ENCODE results near the gene CADM2.

CADM2 gene

GRCh38 chr3:84984429-84984828, 25.6 kb downstream of the CADM2 start:
- DNase-seq (ENCODE audit: low read depth in 2 of 2) = no peak

DNA sequence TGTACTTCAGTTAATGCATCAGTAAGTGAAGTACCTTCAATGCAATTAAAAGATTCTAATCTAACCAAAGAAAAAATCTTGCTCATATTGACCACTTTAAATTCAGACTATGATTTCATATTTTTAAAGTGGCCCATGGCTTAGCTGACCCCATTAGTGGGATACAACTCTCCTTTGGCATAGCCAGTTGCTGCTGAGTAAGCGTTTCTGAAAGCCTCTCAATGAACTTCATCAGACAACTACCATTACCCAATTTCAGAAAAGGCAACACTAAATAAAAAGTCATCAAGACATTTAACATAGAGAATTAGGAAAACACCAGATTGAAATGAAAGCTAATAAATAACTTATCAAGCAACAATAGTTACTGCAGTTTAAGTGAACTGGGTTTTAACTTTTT, 27.0 kb downstream of the CADM2 start:
- no peak for DNase-seq (ENCODE audit: low read depth in 2 of 2)

DNA sequence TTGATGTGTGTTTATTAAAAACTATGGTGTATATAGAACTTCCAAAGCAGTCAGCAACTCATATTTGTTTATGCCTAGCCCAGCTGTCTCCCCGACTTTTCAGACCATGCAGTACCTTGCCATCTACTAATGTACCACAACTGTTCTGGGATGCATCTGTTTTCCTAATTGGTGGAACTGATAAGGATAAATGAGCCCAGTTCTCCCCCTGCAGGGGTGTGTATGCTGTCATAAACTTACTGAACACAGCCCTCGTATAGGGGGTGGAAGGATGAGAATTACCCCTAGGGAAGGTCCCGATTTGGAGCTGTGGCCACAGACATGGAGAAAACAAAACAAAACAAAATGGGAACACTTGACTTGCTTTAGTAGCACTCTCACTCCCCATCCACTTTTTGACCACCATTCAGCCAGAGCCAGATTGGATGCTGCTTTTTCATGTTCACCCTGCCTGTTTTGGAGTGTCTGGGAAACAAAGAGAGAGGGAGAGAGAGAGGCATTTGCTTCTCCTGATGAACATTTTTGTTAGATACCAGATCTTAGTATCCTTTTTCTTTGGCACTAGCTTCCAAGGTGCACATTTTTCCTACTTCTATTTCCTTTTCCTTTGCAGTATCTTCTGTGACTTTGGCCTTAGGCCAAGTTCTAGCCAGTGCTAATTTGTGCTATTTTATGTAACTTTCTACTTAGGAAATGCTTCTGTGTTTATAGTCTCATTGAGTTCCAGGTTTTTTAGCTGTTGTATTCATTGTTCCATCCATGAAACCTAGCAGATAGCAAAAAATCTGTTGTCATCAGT, 29.1 kb downstream of the CADM2 start:
- no peak for DNase-seq (ENCODE audit: low read depth in 2 of 2)

GRCh38 chr3:84989102-84989501, 30.3 kb downstream of the CADM2 start:
- no peak for DNase-seq (ENCODE audit: low read depth in 2 of 2)

DNA sequence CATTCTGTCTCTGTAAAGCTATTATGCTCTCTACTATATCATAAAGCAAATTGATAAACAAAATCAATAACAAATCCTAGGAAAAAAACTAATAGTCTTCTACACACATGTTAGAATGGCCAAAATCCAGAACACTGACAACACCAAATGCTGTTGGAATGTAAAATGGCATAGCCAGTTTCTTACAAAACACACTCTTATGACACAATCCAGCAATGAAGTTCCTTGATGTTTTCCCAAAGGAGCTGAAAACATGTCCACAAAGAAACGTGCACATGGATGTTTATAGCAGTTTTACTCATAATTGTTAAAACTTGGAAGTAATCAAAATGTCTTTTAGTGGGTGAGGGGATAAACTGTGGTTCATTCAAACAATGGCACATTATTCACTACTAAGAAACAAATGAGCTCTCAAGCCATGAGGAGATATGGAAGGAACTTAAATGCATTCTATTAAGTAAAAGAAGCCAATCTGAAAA, 32.7 kb downstream of the CADM2 start:
- no peak for DNase-seq (ENCODE audit: low read depth in 2 of 2)

- DNase-seq (ENCODE audit: low read depth in 2 of 2) = no peak
Observed at GRCh38 chr3:84993956-84994355, 35.2 kb downstream of the CADM2 start.

DNA sequence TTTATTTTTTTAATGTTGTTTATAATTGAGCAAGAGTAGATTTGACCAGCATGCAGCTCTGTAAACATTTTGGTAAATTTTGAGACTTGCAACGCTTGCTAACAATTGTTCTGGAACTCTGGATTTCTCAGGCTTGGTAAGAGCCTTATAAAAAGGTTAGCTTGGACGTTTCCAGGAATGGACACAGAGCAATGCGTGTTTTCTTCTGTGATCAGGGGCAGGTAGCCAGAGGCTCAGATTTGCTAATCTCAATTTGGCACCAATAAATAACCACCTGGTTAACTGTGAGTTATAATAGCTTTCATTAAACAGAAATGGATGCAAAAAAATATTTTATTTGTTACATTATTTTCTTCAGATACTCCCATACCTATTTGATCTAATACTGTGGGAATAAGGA, 39.8 kb downstream of the CADM2 start:
- no peak for DNase-seq (ENCODE audit: low read depth in 2 of 2)

GRCh38 chr3:85003479-85003878, 44.7 kb downstream of the CADM2 start:
- no peak for DNase-seq (ENCODE audit: low read depth in 2 of 2)

GRCh38 chr3:85004147-85004546, 45.4 kb downstream of the CADM2 start:
- DNase-seq (ENCODE audit: low read depth in 2 of 2) = no peak

DNA sequence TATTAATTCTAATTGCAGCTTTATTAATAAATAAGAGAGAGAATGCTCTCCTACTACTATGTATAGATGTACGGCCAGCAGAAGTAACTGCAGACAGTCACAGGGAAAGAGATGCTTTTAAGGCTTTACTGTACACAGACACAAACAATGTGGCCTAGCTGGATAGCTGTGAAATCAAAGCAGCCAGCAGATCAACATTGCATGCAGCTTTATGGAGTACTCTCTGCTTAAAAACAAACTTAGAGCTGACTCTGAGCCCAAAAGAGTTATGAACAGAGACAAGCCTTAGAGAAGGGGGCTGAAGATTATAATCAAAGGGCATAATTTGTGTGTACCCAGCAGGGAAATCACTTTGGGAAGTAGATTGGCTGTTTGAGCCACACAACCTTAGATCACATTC, 47.2 kb downstream of the CADM2 start:
- DNase-seq (ENCODE audit: low read depth in 2 of 2) = no peak

GRCh38 chr3:85007195-85008094, 48.7 kb downstream of the CADM2 start:
- no peak for DNase-seq (ENCODE audit: low read depth in 2 of 2)

- no peak for DNase-seq (ENCODE audit: low read depth in 2 of 2)
Observed at GRCh38 chr3:85020828-85021227, 62.0 kb downstream of the CADM2 start.

GRCh38 chr3:85030052-85030451, 71.3 kb downstream of the CADM2 start:
- no peak for DNase-seq (ENCODE audit: low read depth in 2 of 2)

- DNase-seq (ENCODE audit: low read depth in 2 of 2) = no peak
Observed at GRCh38 chr3:85037203-85037602, 78.4 kb downstream of the CADM2 start.

DNA sequence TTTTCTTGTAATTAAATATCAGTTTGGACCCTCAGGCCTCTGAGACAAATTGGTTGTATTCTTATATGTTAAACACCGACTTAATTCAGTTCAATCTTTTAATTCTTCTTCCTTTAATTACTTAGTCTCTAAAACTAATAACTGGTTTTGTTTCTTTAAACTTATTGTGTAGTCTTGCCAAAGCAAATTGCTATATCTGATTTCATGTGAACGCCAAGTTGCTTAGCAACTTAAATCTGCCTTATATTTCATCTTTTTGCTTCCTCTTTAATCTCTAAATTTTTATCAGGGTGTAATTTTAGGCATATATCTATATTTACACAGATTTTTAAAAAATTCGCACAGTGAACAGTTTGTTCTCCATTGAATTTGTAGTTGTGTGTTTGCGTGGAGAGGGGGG, 82.2 kb downstream of the CADM2 start:
- no peak for DNase-seq (ENCODE audit: low read depth in 2 of 2)

DNA sequence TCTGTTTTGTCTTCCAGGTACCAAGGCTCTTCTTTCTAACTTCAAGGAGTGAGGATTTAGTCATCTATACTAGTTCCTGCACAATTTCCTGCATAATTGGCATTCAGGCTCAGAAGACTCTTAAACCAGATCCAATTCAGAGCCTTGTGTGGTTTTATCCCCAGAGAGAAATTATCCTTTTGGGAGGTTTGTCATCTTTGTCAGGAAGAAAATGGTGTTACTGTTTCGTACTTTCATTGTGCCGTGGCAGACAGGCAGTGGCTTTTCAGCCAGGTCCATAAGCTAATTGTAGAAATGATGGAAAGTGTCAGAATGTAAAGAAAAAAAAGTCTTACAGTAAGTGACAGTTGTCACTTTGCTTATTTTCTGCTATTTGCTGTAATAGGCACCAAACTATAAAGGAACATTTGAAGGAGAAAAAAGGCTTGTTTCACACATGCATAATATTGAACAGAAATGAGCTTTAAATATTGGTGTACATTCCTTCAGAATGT, 82.8 kb downstream of the CADM2 start:
- no peak for DNase-seq (ENCODE audit: low read depth in 2 of 2)

- no peak for DNase-seq (ENCODE audit: low read depth in 2 of 2)
Observed at GRCh38 chr3:85050821-85051220, 92.0 kb downstream of the CADM2 start.

DNA sequence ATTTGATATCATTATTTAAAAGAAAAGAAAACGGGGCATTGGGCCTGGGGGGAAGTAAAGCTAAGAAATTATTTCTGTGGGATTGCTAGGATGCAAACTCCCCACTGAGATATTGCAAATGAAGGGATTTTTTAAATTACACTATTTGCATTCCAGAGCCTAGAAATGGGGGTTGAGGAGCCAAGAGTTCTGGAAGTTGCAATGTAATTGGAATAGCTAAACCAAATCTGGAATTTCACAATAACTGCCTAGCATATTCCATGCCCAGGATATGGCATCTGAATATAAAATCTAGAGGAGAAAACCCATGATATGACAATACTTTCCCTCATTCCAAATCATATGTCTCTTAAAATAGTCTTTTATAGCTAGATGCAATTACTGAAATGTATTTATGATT, 93.0 kb downstream of the CADM2 start:
- no peak for DNase-seq (ENCODE audit: low read depth in 2 of 2)

GRCh38 chr3:85053626-85054025, 94.8 kb downstream of the CADM2 start:
- DNase-seq (ENCODE audit: low read depth in 2 of 2) = no peak

DNA sequence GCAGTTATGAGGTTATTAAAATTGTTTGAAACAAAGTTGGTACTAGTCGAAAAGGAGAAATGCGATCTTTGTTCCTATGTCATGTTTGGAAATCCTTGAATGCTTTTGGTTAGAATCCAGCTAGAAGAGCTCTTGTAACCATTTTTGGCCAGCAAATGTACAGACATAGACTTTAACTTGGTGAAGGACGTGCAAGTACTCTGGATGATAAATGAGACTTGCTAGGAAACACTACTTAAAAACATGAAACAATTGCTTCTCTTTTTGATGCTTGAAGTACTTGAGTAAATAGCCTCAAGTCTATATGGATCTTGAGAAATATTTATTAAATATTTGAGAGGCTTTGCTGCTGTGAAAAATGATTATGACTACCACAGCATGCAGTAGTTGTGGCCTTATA, 95.8 kb downstream of the CADM2 start:
- no peak for DNase-seq (ENCODE audit: low read depth in 2 of 2)

DNA sequence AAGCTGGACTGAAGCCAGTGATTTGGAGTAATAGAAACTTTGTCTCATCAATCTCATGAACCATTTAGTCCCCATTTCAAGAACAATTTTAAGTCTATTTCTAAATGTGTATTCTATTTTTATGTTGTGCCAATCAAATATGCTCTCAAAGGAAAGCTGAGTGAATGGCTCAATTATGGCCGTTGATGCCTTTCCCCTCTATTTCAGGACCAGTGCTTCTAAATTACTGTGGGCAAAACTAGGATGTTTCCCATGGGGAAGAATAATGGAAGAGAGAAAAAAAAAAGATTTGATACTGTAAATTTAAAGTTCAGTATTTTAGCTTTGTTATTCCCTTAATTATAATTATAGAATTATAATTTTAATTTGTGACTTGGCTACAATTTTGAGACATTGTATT, 110.1 kb downstream of the CADM2 start:
- DNase-seq (ENCODE audit: low read depth in 2 of 2) = no peak

- no peak for DNase-seq (ENCODE audit: low read depth in 2 of 2)
Observed at GRCh38 chr3:85074003-85074402, 115.2 kb downstream of the CADM2 start.

DNA sequence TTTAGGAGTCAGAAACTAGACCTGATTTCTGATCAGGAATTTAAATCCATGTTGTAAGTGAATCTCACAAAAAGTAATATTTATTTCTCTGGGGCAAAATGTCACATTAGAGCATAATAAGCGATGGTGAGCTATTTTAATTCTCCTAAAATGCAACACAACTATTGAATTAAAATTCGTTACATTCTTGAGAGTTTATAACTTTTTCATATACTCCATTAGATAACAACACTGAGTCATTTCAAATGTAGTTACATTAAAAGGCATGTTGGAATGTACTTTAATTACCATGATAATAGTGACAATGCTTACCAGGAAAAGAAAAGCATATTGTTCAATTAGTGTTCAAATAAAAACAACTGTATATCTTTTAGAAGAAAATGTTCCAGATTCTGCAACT, 116.9 kb downstream of the CADM2 start:
- no peak for DNase-seq (ENCODE audit: low read depth in 2 of 2)

All from stimulated activated CD8-positive, alpha-beta memory T cell treated with anti-CD3 and anti-CD28 coated beads, Interleukin-15, amount 100 ng/mL, for 48 hours (primary cell).